Epithelial cell of prostate (primary cell): Measurements from ENCODE around the gene TMCC2.
"Not testable (repeated sequence)": the region's sequence is repeated elsewhere in the genome, so short reads cannot be mapped to it uniquely, and the experiment has no call there.

ENCODE experiments used
- DNase-seq: peaks from one replicate; pipeline ENCODE4 v3.0.0-alpha.2; 2011; ENCODE audit warnings: low read depth, low spot score
- H3K27ac ChIP-seq: fragments of 450-650 bp; 2 replicates; pipeline ENCODE4 v1.5.1; 2017; ENCODE audit warnings: mild to moderate bottlenecking

TMCC2 gene

GRCh38 chr1:205296154-205296553 is 68.4 kb downstream of the TMCC2 start:
- peak overlapping the region; percentile 96 for H3K27ac ChIP-seq
- DNase-seq = no peak

GRCh38 chr1:205297546-205298177 is 69.9 kb downstream of the TMCC2 start:
- not testable (repeated sequence) for DNase-seq
- H3K27ac ChIP-seq = peak overlapping the region; percentile 96

GRCh38 chr1:205298191-205298994 is 70.6 kb downstream of the TMCC2 start:
- H3K27ac ChIP-seq = peak overlapping the region; percentile 96
- DNase-seq = no peak

- no peak for DNase-seq
- peak overlapping the region; percentile 96 for H3K27ac ChIP-seq
These were observed 72.4 kb downstream of the TMCC2 start for GRCh38 chr1:205300149-205300548.

GRCh38 chr1:205301205-205301821 is 73.6 kb downstream of the TMCC2 start:
- peak overlapping the region; percentile 96 for H3K27ac ChIP-seq

GRCh38 chr1:205301842-205302588 is 74.3 kb downstream of the TMCC2 start:
- peak overlapping the region; percentile 96 for H3K27ac ChIP-seq
- no peak for DNase-seq

More at GRCh38 chr1:205301205-205301821, 73.6 kb downstream of the TMCC2 start:
- DNase-seq = no peak

GRCh38 chr1:205303247-205303888 is 75.6 kb downstream of the TMCC2 start:
- DNase-seq = no peak
- peak overlapping the region; percentile 11 for H3K27ac ChIP-seq

GRCh38 chr1:205304046-205304694 is 76.4 kb downstream of the TMCC2 start:
- DNase-seq = no peak
- H3K27ac ChIP-seq = peak overlapping the region; percentile 69

- peak overlapping the region; percentile 69 for H3K27ac ChIP-seq
- DNase-seq = no peak
These were observed 76.9 kb downstream of the TMCC2 start for GRCh38 chr1:205304695-205305070.

- no peak for DNase-seq
- H3K27ac ChIP-seq = no peak overlapping the region
These were observed 79.3 kb downstream of the TMCC2 start for GRCh38 chr1:205306929-205307566.

GRCh38 chr1:205309741-205310140 is 82.0 kb downstream of the TMCC2 start:
- H3K27ac ChIP-seq = peak overlapping the region; percentile 27
- no peak for DNase-seq

- DNase-seq = no peak
- H3K27ac ChIP-seq = peak overlapping the region; percentile 27
These were observed 83.4 kb downstream of the TMCC2 start for GRCh38 chr1:205310976-205311704.

GRCh38 chr1:205312866-205313562 is 85.3 kb downstream of the TMCC2 start:
- H3K27ac ChIP-seq = peak overlapping the region; percentile 97
- no peak for DNase-seq

- H3K27ac ChIP-seq = peak overlapping the region; percentile 97
- no peak for DNase-seq
These were observed 86.0 kb downstream of the TMCC2 start for GRCh38 chr1:205313563-205314308.

- H3K27ac ChIP-seq = peak overlapping the region; percentile 97
- DNase-seq = no peak
These were observed 87.4 kb downstream of the TMCC2 start for GRCh38 chr1:205315008-205315618.

GRCh38 chr1:205316161-205316566 is 88.4 kb downstream of the TMCC2 start:
- H3K27ac ChIP-seq = peak overlapping the region; percentile 97
- no peak for DNase-seq
